Uterus (tissue), 2 donors: ENCODE data around the gene GABBR1.

Experiments used
- POLR2A ChIP-seq, 2 donors: fragments of 450-650 bp; IDR thresholded peaks; one replicate each; pipeline ENCODE4 v1.6.1; 2016; ENCODE audit warnings: antibody characterized with exemption in 2 of 2, mild to moderate bottlenecking in 1 of 2, moderate library complexity in 1 of 2
- TF ChIP-seq, protein P1 (sequence below), 4 experiments: fragments of 200-600 bp in 2 of 4; fragments of 450-650 bp in 2 of 4; sonication (generic) in 2 of 4; IDR thresholded peaks; one replicate each; pipeline ENCODE4 v1.5.1; 2016 to 2019; ENCODE audit warnings: antibody characterized with exemption in 4 of 4, mild to moderate bottlenecking in 2 of 4, moderate library complexity in 1 of 4

DNA sequence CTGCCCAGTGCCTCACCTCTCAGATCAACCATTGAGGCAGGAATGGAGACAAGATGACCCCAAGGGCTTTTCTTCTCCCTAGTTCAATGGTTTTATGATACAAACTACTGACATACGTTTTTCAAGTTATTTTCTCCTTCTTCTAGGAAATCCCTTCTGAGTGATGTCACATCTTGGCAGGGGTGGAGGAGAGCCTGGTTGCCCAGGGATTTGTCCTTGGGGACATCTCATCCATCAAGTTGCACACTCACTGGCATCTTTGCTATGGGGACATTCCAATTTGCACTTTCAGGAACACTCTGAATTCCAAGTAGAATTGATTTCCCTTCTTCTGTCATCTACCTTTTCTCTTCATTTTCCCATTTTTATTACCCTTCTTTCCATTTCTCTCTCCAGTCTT lies 38.0 kb upstream of the GABBR1 start:
- TF ChIP-seq, protein P1, sequence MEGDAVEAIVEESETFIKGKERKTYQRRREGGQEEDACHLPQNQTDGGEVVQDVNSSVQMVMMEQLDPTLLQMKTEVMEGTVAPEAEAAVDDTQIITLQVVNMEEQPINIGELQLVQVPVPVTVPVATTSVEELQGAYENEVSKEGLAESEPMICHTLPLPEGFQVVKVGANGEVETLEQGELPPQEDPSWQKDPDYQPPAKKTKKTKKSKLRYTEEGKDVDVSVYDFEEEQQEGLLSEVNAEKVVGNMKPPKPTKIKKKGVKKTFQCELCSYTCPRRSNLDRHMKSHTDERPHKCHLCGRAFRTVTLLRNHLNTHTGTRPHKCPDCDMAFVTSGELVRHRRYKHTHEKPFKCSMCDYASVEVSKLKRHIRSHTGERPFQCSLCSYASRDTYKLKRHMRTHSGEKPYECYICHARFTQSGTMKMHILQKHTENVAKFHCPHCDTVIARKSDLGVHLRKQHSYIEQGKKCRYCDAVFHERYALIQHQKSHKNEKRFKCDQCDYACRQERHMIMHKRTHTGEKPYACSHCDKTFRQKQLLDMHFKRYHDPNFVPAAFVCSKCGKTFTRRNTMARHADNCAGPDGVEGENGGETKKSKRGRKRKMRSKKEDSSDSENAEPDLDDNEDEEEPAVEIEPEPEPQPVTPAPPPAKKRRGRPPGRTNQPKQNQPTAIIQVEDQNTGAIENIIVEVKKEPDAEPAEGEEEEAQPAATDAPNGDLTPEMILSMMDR (IDR thresholded peaks at IDR 0.05) = no peak
- no peak for TF ChIP-seq POLR2A (IDR thresholded peaks at IDR 0.05)
